HG02981 (cell line): ENCODE data around the gene BTC.
"Not testable (repeated sequence)": the region's sequence is repeated elsewhere in the genome, so short reads cannot be mapped to it uniquely, and the experiment has no call there.

Source experiments
- ATAC-seq: cut with Tn5 transposase; IDR thresholded peaks from one replicate; pipeline ENCODE4 v1.9.1; 2021; ENCODE audit warnings: mild to moderate bottlenecking, moderate library complexity; ENCODE audit not compliant: unreplicated experiment

Gene BTC

DNA sequence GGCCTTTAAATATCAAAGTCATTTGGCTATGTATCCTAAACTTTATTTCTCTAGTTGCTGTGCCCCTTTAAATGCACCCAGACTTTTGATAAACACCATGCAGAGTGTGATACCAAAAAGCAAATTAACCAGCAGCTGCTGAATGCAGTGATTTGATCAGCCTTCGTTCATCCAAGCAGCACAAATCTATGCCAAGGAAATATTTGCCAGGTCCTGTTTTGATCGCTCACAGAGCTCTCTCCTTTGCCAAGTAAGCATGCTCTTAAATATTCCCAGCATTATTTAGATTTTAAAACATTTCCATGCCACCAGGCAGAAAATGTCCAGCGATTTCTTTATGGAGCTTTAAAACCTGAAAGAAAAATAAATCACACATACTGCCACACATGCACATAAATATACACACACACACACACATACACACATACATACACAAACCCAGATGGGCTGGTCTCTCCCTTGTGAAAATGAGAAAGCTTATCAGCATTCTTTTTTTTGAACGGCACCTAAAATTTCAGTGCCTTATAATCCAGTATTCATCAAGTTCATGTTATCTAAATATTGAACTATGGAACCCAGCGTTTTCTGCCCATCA, 35.7 kb downstream of the BTC start:
- no peak for ATAC-seq

GRCh38 chr4:74757136-74757535, 37.2 kb downstream of the BTC start:
- no peak for ATAC-seq

DNA sequence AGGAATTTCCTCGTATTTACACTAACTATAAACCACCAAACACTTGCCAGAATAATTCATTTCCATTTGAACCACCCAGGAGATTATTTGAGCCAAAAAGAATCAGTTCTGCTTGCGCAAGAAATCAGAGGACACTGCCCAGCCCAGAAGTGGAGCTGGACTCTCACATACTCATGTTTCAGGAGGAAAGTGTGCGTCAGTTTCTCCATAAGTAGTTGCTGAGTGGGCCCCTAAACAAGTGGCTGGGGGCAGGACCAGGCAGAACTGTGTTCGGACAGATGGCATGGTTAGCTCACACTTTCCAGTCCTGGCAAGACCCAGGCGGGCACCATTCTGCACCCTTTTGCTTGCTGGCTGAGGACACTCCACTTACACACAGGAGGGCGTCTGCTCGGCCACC, 38.8 kb downstream of the BTC start:
- ATAC-seq, result no peak

DNA sequence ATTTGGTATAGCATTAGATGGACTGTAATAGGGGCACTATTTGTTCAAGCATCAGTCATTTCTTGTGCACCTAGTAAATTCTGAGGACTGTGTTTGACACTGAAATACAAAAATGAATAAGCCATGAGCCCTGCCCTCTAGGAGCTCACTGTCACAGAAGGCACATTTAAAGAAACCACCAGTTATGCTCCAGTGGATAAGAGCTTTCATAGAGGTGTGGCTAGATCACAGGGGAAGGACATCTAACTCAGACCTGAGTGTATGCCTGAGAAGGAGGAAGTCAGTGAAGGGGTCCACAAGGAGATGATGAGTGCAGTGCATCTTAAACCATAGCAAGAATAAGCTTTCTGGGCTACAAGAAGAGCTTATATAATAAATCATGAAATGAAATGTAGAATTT, 40.1 kb downstream of the BTC start:
- peak; percentile 85 for ATAC-seq

DNA sequence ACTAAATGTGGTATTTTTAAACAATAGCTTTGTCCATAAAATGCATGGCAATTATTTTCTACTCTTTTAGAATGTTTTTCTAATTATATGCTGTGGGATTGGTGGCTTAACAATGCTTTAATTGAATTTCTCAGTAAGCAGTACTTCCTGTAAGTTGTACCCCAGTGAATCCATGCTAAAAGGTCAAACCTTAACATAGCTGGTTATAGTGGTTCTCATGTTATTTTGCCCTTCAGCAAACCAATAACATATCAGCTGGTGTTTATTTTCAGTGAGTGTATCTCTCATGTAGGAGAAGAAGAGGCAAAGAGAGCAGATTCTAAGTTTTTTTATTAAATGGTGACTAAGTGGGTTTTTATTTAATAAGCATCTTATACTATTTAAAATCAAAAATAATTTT, 41.5 kb downstream of the BTC start:
- ATAC-seq, result no peak

DNA sequence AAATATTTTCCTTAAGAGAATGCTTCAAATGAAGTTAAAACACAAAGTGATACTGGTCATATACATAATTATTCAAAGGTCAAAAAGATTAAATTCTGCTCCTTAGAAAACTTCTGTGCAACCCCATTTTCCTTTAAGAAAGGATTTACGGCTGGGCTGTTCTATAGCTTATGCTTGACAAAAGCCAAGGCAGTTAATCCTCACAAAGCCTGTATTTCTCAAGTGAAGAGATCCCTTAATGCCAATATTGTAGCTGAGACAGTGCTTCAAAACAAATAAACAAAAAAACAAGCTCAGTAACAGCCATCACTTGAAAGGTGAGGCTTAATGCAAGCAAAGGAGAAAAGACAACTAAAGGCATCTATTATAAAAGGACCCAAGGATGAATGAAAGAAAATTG, 42.5 kb downstream of the BTC start:
- no peak for ATAC-seq

DNA sequence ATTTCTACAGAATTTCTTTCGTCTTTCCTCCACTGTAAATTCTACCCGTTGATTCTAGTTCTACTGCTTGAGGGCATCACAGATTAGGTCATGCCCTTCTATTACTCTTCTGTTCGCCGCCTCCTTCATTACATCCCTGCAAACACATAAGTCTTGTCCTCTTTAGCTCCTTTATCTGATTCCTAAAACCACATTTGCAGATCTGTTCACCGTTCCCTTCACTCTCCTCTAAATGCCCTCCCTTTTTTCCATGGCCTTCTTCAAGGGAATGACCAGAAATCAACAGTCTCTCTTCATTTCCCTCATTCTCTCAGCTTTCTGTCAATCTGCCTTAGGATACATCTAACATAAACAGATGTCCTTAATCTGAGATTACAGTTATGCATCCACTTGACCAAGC, 43.1 kb downstream of the BTC start:
- no peak for ATAC-seq

GRCh38 chr4:74742185-74742584, 52.1 kb downstream of the BTC start:
- ATAC-seq, result no peak

GRCh38 chr4:74738464-74739143, 55.7 kb downstream of the BTC start:
- no peak for ATAC-seq

- ATAC-seq, result no peak
These were observed 59.3 kb downstream of the BTC start for GRCh38 chr4:74734995-74735394.

DNA sequence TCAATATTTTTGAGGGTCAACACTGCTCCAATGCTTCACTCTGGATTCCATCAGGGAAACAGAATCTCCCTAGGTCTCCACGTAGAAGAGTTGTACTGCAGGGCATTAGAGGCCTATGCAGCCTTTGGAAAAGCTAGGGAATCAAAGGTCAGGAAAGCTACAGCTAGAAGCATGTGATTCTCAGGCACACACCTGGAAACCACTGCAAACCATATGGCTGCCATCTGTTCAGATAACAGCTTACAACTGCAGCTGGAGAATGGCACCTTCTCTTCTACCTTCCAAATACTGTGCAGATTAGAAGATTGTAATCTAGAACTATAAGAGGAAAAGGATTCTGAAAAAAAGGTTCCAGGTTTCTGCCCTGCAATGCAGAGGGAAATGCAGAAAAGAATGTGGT, 60.6 kb downstream of the BTC start:
- no peak for ATAC-seq

GRCh38 chr4:74724979-74725378, 69.3 kb downstream of the BTC start:
- ATAC-seq, result no peak

DNA sequence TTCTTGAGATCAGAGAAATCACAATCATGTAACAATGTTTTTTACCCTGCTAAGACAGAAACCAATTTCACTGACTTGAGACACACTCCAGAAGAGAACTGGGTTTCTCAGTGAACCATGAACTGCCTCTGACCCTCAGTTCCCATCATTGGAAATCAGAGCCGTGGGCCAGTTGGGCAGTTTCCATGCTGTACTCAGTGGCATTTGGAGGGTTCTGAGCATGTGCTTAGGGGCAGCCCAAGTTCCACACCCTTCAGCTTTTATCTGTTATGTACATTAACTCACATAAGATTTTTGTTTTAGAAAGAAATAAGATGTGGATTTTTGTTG, 77.9 kb downstream of the BTC start:
- no peak for ATAC-seq

- ATAC-seq, result no peak
These were observed 78.5 kb downstream of the BTC start for GRCh38 chr4:74715706-74716435.

GRCh38 chr4:74714611-74715130, 79.7 kb downstream of the BTC start:
- no peak for ATAC-seq

DNA sequence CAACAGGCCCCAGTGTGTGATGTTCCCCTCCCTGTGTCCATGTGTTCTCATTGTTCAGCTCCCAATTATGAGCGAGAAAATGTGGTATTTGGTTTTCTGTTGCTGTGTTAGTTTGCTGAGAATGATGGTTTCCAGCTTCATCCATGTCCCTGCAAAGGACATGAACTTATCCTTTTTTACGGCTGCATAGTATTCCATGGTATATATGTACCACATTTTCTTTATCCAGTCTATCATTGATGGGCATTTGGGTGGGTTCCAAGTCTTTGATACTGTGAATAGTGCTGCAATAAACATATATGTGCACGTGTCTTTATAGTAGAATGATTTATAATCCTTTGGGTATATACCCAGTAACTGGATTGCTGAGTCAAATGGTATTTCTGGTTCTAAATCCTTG, 86.2 kb downstream of the BTC start:
- not testable (repeated sequence) for ATAC-seq
